ENCODE results near the gene SMAD2.

SMAD2 gene

GRCh38 chr18:47944972-47945852 lies 14.8 kb upstream of the SMAD2 start:
- Histone ChIP-seq H3K4me2 (ENCODE audit: insufficient read depth, low read length) (no peak overlapping the region), H3K27ac (ENCODE audit: low read length) (no peak overlapping the region), H3K27me3 (ENCODE audit: insufficient read depth, low read length, poor library complexity) (no peaks in the 10 kb centered on the region), H3K9ac (ENCODE audit: low read depth, low read length) (no peak overlapping the region), H3K4me3 (ENCODE audit: low read depth in 1 of 2, low read length in 2 of 2) (no peak overlapping the region), H3K4me1 (ENCODE audit: insufficient read depth, low read length) (no peaks in the 10 kb centered on the region), H4K20me1 (ENCODE audit: insufficient read depth, low read length) (no peaks in the 10 kb centered on the region), H3K36me3 (ENCODE audit: insufficient read depth, low read length) (no peaks in the 10 kb centered on the region), H2AFZ (ENCODE audit: low read depth, low read length) (no peak overlapping the region), H3K79me2 (ENCODE audit: insufficient read depth, low read length) (no peaks in the 10 kb centered on the region), H3K9me3 (ENCODE audit: insufficient read depth, low read length, severe bottlenecking) (peaks cover 3% of the 10 kb centered on the region)
- no peak for TF ChIP-seq EZH2 (IDR thresholded peaks at IDR 0.05; ENCODE audit: borderline replicate concordance, low read depth, low read length, severe bottlenecking)
- TF ChIP-seq CTCF (IDR thresholded peaks at IDR 0.05; ENCODE audit: borderline replicate concordance, extremely low read depth, low read length, poor library complexity, severe bottlenecking) = no peak
- ATAC-seq (ENCODE audit: insufficient read depth, low read depth) = peak; percentile 56; the same call in 1 of the 3 replicates
- no peak for DNase-seq

GRCh38 chr18:47936952-47937351 lies 6.5 kb upstream of the SMAD2 start:
- Histone ChIP-seq H3K9ac (ENCODE audit: low read depth, low read length) (peak overlapping the region; percentile 41), H3K9me3 (ENCODE audit: insufficient read depth, low read length, severe bottlenecking) (no peaks in the 10 kb centered on the region), H3K27me3 (ENCODE audit: insufficient read depth, low read length, poor library complexity) (no peaks in the 10 kb centered on the region), H2AFZ (ENCODE audit: low read depth, low read length) (peak overlapping the region; percentile 46; the same call in 1 of the 2 replicates), H3K36me3 (ENCODE audit: insufficient read depth, low read length) (no peaks in the 10 kb centered on the region), H3K4me1 (ENCODE audit: insufficient read depth, low read length) (peaks cover 53% of the 10 kb centered on the region), H4K20me1 (ENCODE audit: insufficient read depth, low read length) (no peaks in the 10 kb centered on the region), H3K4me3 (ENCODE audit: low read depth in 1 of 2, low read length in 2 of 2) (peak overlapping the region in 1 of 2 experiments; percentile 21; a peak in 1 of 4 replicates), H3K27ac (ENCODE audit: low read length) (peak overlapping the region; percentile 97), H3K4me2 (ENCODE audit: insufficient read depth, low read length) (peak overlapping the region; percentile 26), H3K79me2 (ENCODE audit: insufficient read depth, low read length) (no peaks in the 10 kb centered on the region)
- TF ChIP-seq CTCF (IDR thresholded peaks at IDR 0.05; ENCODE audit: borderline replicate concordance, extremely low read depth, low read length, poor library complexity, severe bottlenecking) (no peak), EZH2 (IDR thresholded peaks at IDR 0.05; ENCODE audit: borderline replicate concordance, low read depth, low read length, severe bottlenecking) (no peak)
- ATAC-seq (ENCODE audit: insufficient read depth, low read depth) (peak; percentile 98), DNase-seq (peak; percentile 84)

- H4K20me1 ChIP-seq (ENCODE audit: insufficient read depth, low read length) = no peaks in the 10 kb centered on the region
- no peaks in the 10 kb centered on the region for H3K79me2 ChIP-seq (ENCODE audit: insufficient read depth, low read length)
- ATAC-seq (ENCODE audit: insufficient read depth, low read depth) (no peak), DNase-seq (no peak)
- H3K4me1 ChIP-seq (ENCODE audit: insufficient read depth, low read length) = peaks cover 61% of the 10 kb centered on the region
- H3K4me3 ChIP-seq (ENCODE audit: low read depth in 1 of 2, low read length in 2 of 2) = no peak overlapping the region
- TF ChIP-seq EZH2 (IDR thresholded peaks at IDR 0.05; ENCODE audit: borderline replicate concordance, low read depth, low read length, severe bottlenecking) (no peak), CTCF (IDR thresholded peaks at IDR 0.05; ENCODE audit: borderline replicate concordance, extremely low read depth, low read length, poor library complexity, severe bottlenecking) (no peak)
- no peaks in the 10 kb centered on the region for H3K27me3 ChIP-seq (ENCODE audit: insufficient read depth, low read length, poor library complexity)
- H3K9ac ChIP-seq (ENCODE audit: low read depth, low read length) = no peak overlapping the region
- no peak overlapping the region for H3K4me2 ChIP-seq (ENCODE audit: insufficient read depth, low read length)
- H2AFZ ChIP-seq (ENCODE audit: low read depth, low read length) = no peak overlapping the region
- H3K36me3 ChIP-seq (ENCODE audit: insufficient read depth, low read length) = no peaks in the 10 kb centered on the region
- peak overlapping the region; percentile 97 for H3K27ac ChIP-seq (ENCODE audit: low read length)
- H3K9me3 ChIP-seq (ENCODE audit: insufficient read depth, low read length, severe bottlenecking) = no peaks in the 10 kb centered on the region
Observed at GRCh38 chr18:47935321-47936055, 5.0 kb upstream of the SMAD2 start.
